H9 (cell line): ENCODE results near the gene VNN1. TPM values are rescaled to one million over a fixed set of nuclear protein-coding genes. Genes with fewer than 3 reads are reported as not detected.

Experiments used
- DNase-seq: peaks from one replicate; pipeline ENCODE4 v3.0.0-alpha.2; 2017
- H2AFZ ChIP-seq: one replicate; pipeline ENCODE4 v1.6.1; 2013; ENCODE audit warnings: mild to moderate bottlenecking, low read length, control low read depth, moderate library complexity
- H2AK5ac ChIP-seq: 2 replicates; pipeline ENCODE4 v1.6.1; 2013; ENCODE audit warnings: low read length, control low read depth, mixed read lengths; ENCODE audit not compliant: insufficient read length
- H2BK120ac ChIP-seq: one replicate; pipeline ENCODE4 v1.6.1; 2013; ENCODE audit warnings: low read depth, mild to moderate bottlenecking, low read length, control low read depth, inconsistent platforms; ENCODE audit not compliant: poor library complexity, severe bottlenecking
- H2BK12ac ChIP-seq: 2 replicates; pipeline ENCODE4 v1.6.1; 2013; ENCODE audit warnings: low read length, control low read depth, mixed read lengths, low read depth; ENCODE audit not compliant: insufficient read length
- H2BK15ac ChIP-seq: 2 replicates; pipeline ENCODE4 v1.6.1; 2013; ENCODE audit warnings: low read depth, low read length, control low read depth
- H2BK20ac ChIP-seq: one replicate; pipeline ENCODE4 v1.6.1; 2013; ENCODE audit warnings: low read depth, mild to moderate bottlenecking, low read length, control low read depth, inconsistent platforms; ENCODE audit not compliant: poor library complexity, severe bottlenecking
- H2BK5ac ChIP-seq: 2 replicates; pipeline ENCODE4 v1.6.1; 2013; ENCODE audit warnings: low read length, control low read depth, mixed read lengths; ENCODE audit not compliant: insufficient read length
- H3K14ac ChIP-seq: 2 replicates; pipeline ENCODE4 v1.6.1; 2013; ENCODE audit warnings: low read length, control low read depth; ENCODE audit not compliant: insufficient read depth
- H3K18ac ChIP-seq: 2 replicates; pipeline ENCODE4 v1.6.1; 2013; ENCODE audit warnings: low read depth, mild to moderate bottlenecking, mixed read lengths, low read length, control low read depth; ENCODE audit not compliant: insufficient read length
- H3K23ac ChIP-seq: 2 replicates; pipeline ENCODE4 v1.6.1; 2013; ENCODE audit warnings: low read length, control low read depth, mixed read lengths, low read depth; ENCODE audit not compliant: insufficient read length
- H3K23me2 ChIP-seq: 2 replicates; pipeline ENCODE4 v1.6.1; 2013; ENCODE audit warnings: low read depth, mild to moderate bottlenecking, mixed read lengths, low read length, control low read depth; ENCODE audit not compliant: insufficient read length, poor library complexity, severe bottlenecking
- H3K27ac ChIP-seq: 2 replicates; pipeline ENCODE4 v1.5.1; 2013; ENCODE audit warnings: low read length, control low read depth, mixed read lengths, low read depth; ENCODE audit not compliant: insufficient read length
- H3K27me3 ChIP-seq: 2 replicates; pipeline ENCODE4 v1.6.1; 2013; ENCODE audit warnings: low read length, control low read depth, inconsistent platforms; ENCODE audit not compliant: insufficient read depth
- H3K4ac ChIP-seq: 2 replicates; pipeline ENCODE4 v1.6.1; 2013; ENCODE audit warnings: low read depth, mild to moderate bottlenecking, control low read depth, inconsistent platforms, low read length, moderate library complexity
- H3K4me1 ChIP-seq: 2 replicates; pipeline ENCODE4 v1.6.1; 2013; ENCODE audit warnings: low read length, control low read depth, inconsistent platforms; ENCODE audit not compliant: insufficient read depth
- H3K4me2 ChIP-seq: 2 replicates; pipeline ENCODE4 v1.6.1; 2013; ENCODE audit warnings: low read length, control low read depth, mixed read lengths; ENCODE audit not compliant: insufficient read length, insufficient read depth
- H3K56ac ChIP-seq: 2 replicates; pipeline ENCODE4 v1.6.1; 2013; ENCODE audit warnings: low read depth, mild to moderate bottlenecking, mixed read lengths, low read length, control low read depth; ENCODE audit not compliant: insufficient read length
- H3K79me1 ChIP-seq: 2 replicates; pipeline ENCODE4 v1.6.1; 2013; ENCODE audit warnings: low read depth, mild to moderate bottlenecking, moderate library complexity, low read length, control low read depth, inconsistent platforms; ENCODE audit not compliant: insufficient read depth, poor library complexity, severe bottlenecking
- H3K79me2 ChIP-seq: 2 replicates; pipeline ENCODE4 v1.6.1; 2013; ENCODE audit warnings: low read length, control low read depth, inconsistent platforms; ENCODE audit not compliant: insufficient read depth
- H3K9ac ChIP-seq: 2 replicates; pipeline ENCODE4 v1.6.1; 2013; ENCODE audit warnings: low read length, control low read depth, mixed read lengths; ENCODE audit not compliant: insufficient read length; ENCODE audit errors: extremely low read depth
- H3K9me3 ChIP-seq: one replicate; pipeline ENCODE4 v1.6.1; 2013; ENCODE audit warnings: low read depth, low read length, inconsistent platforms; ENCODE audit not compliant: control insufficient read depth
- H3T11ph ChIP-seq: one replicate; pipeline ENCODE4 v1.6.1; 2013; ENCODE audit warnings: mild to moderate bottlenecking, low read length, control low read depth, inconsistent platforms
- H4K20me1 ChIP-seq: one replicate; pipeline ENCODE4 v1.6.1; 2013; ENCODE audit not compliant: control insufficient read depth, insufficient read length, insufficient read depth
- H4K5ac ChIP-seq: 2 replicates; pipeline ENCODE4 v1.6.1; 2013; ENCODE audit warnings: low read depth, mild to moderate bottlenecking, mixed read lengths, low read length, control low read depth; ENCODE audit not compliant: insufficient read length
- H4K8ac ChIP-seq: replicated peaks from 2 replicates; pipeline ENCODE4 v1.6.1; 2013; ENCODE audit warnings: low read length, control low read depth, mixed read lengths, low read depth; ENCODE audit not compliant: insufficient read length
- H4K91ac ChIP-seq: 2 replicates; pipeline ENCODE4 v1.6.1; 2013; ENCODE audit warnings: low read depth, mild to moderate bottlenecking, moderate library complexity, mixed read lengths, low read length, control low read depth; ENCODE audit not compliant: insufficient read length
- H3K27ac Mint-ChIP-seq, 3 experiments: 2 replicates in 2 of 3; 3 replicates in 1 of 3; pipeline ENCODE4 v1.8.0; 2020 to 2021; ENCODE audit warnings: mixed read lengths in 3 of 3, mild to moderate bottlenecking in 1 of 3, moderate library complexity in 1 of 3
- H3K27me3 Mint-ChIP-seq: 2 replicates; pipeline ENCODE4 v1.8.0; 2021; ENCODE audit warnings: low read depth, mild to moderate bottlenecking, moderate library complexity, mixed read lengths
- H3K36me3 Mint-ChIP-seq, 3 experiments: 2 replicates in 2 of 3; 3 replicates in 1 of 3; pipeline ENCODE4 v1.8.0; 2020 to 2021; ENCODE audit warnings: low read depth in 3 of 3, mixed read lengths in 3 of 3; ENCODE audit not compliant: insufficient read depth in 1 of 3
- H3K4me1 Mint-ChIP-seq, 2 experiments: 2 replicates each; pipeline ENCODE4 v1.8.0; 2020; ENCODE audit warnings: mixed read lengths in 2 of 2
- H3K4me3 Mint-ChIP-seq, 2 experiments: 2 replicates in 1 of 2; 3 replicates in 1 of 2; pipeline ENCODE4 v1.8.0; 2020 to 2021; ENCODE audit warnings: mild to moderate bottlenecking in 2 of 2, mixed read lengths in 2 of 2, moderate library complexity in 1 of 2
- H3K9me3 Mint-ChIP-seq, 2 experiments: 2 replicates in 1 of 2; 3 replicates in 1 of 2; pipeline ENCODE4 v1.8.0; 2020; ENCODE audit warnings: mild to moderate bottlenecking in 2 of 2, mixed read lengths in 2 of 2, moderate library complexity in 1 of 2
- WGBS: extraction: QIAGEN DNeasy Blood & Tissue Kit; methylation state at CpG from one replicate; pipeline ENCODE4 v1.1.7; 2013; ENCODE audit warnings: missing lambda C conversion rate, low lambda C conversion rate, mixed read lengths; ENCODE audit not compliant: insufficient read length; ENCODE audit errors: extremely low coverage; 5-methylcytosine and 5-hydroxymethylcytosine counted together
- total RNA-seq: library from RNA; stranded (reverse); gene quantifications from 2 replicates; pipeline ENCODE4 v1.2.1, GENCODE V29; 2021
- TF ChIP-seq, protein P1 (sequence below): fragments of 200-600 bp; sonication (generic); conservative IDR thresholded peaks from 3 replicates; pipeline ENCODE4 v1.8.0; 2021; ENCODE audit warnings: antibody characterized with exemption, mild to moderate bottlenecking

VNN1 gene
- total RNA-seq, 1 experiment from 2014 or later = not detected

DNA sequence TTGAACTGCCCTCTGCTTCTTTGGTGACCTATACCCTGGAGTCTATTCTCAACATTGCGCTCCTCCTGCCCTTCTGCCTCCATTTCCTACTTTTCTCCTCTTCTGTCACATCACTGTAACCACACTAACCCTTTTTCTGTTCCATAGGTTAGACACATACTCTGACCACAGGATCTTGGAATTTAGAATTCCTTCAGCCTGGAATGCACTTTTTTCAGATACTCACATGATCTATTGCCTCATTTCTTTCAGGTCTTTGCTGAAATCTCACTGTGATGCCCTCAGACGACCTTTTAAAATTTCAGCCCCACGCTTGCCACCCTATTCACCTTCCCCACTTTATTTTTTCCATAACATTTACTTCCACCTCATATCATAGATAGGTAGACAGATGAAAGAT, 5.1 kb downstream of the VNN1 start:
- Histone ChIP-seq H3K56ac (no peak overlapping the region), H4K8ac (no peak overlapping the region), H4K20me1 (no peaks in the 10 kb centered on the region), H3K23me2 (no peaks in the 10 kb centered on the region), H3K79me1 (no peaks in the 10 kb centered on the region), H3T11ph (no peak overlapping the region), H3K23ac (no peak overlapping the region), H3K14ac (no peak overlapping the region), H4K5ac (no peak overlapping the region), H2AFZ (no peak overlapping the region), H2BK5ac (no peak overlapping the region), H2AK5ac (no peak overlapping the region), H3K4me2 (no peak overlapping the region), H2BK20ac (no peak overlapping the region), H2BK120ac (no peak overlapping the region), H3K9me3 (no peaks in the 10 kb centered on the region), H3K27me3 (no peaks in the 10 kb centered on the region), H3K79me2 (no peaks in the 10 kb centered on the region), H4K91ac (no peak overlapping the region), H2BK15ac (no peak overlapping the region), H3K4ac (no peak overlapping the region), H3K4me1 (no peaks in the 10 kb centered on the region), H2BK12ac (no peak overlapping the region), H3K27ac (no peak overlapping the region), H3K9ac (no peak overlapping the region), H3K18ac (no peak overlapping the region)
- H3K9me3 Mint-ChIP-seq = peaks cover 3% of the 10 kb centered on the region in 2 experiments; a peak in 2 of 5 replicates
- H3K4me3 Mint-ChIP-seq = no peak overlapping the region
- TF ChIP-seq, protein P1, sequence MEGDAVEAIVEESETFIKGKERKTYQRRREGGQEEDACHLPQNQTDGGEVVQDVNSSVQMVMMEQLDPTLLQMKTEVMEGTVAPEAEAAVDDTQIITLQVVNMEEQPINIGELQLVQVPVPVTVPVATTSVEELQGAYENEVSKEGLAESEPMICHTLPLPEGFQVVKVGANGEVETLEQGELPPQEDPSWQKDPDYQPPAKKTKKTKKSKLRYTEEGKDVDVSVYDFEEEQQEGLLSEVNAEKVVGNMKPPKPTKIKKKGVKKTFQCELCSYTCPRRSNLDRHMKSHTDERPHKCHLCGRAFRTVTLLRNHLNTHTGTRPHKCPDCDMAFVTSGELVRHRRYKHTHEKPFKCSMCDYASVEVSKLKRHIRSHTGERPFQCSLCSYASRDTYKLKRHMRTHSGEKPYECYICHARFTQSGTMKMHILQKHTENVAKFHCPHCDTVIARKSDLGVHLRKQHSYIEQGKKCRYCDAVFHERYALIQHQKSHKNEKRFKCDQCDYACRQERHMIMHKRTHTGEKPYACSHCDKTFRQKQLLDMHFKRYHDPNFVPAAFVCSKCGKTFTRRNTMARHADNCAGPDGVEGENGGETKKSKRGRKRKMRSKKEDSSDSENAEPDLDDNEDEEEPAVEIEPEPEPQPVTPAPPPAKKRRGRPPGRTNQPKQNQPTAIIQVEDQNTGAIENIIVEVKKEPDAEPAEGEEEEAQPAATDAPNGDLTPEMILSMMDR = no peak
- 100% methylated on average over 1 of the region's 3 CpGs for WGBS
- no peak overlapping the region for H3K27ac Mint-ChIP-seq
- DNase-seq = no peak
- H3K36me3 Mint-ChIP-seq = peaks cover 0 to 7% (median 0%) of the 10 kb centered on the region in 3 experiments; a peak in 2 of 7 replicates
- no peaks in the 10 kb centered on the region for H3K27me3 Mint-ChIP-seq
- H3K4me1 Mint-ChIP-seq = no peaks in the 10 kb centered on the region
